Measurements from ENCODE around the gene PARD6B.
"Not testable (repeated sequence)": the region's sequence is repeated elsewhere in the genome, so short reads cannot be mapped to it uniquely, and the experiment has no call there.

Gene PARD6B

GRCh38 chr20:50703651-50704438, 27.5 kb upstream of the PARD6B start:
- not testable (repeated sequence) for DNase-seq

GRCh38 chr20:50704514-50704913, 26.9 kb upstream of the PARD6B start:
- DNase-seq, result no peak

- DNase-seq, result no peak
Measured at GRCh38 chr20:50704971-50705370, 26.4 kb upstream of the PARD6B start.

- no peak for DNase-seq
Measured at GRCh38 chr20:50708845-50709635, 22.3 kb upstream of the PARD6B start.

GRCh38 chr20:50709636-50709973, 21.8 kb upstream of the PARD6B start:
- no peak for DNase-seq

- no peak for DNase-seq
Measured at GRCh38 chr20:50710492-50711063, 20.8 kb upstream of the PARD6B start.

- DNase-seq, result no peak
Measured at GRCh38 chr20:50711113-50711825, 20.1 kb upstream of the PARD6B start.

- no peak for DNase-seq
Measured at GRCh38 chr20:50712771-50713656, 18.4 kb upstream of the PARD6B start.

GRCh38 chr20:50713657-50714101, 17.7 kb upstream of the PARD6B start:
- no peak for DNase-seq

GRCh38 chr20:50714426-50714825, 17.0 kb upstream of the PARD6B start:
- not testable (repeated sequence) for DNase-seq

- DNase-seq, result no peak
Measured at GRCh38 chr20:50715694-50716093, 15.7 kb upstream of the PARD6B start.

GRCh38 chr20:50716518-50716917, 14.9 kb upstream of the PARD6B start:
- DNase-seq, result no peak

- no peak for DNase-seq
Measured at GRCh38 chr20:50717312-50717711, 14.1 kb upstream of the PARD6B start.

- no peak for DNase-seq
Measured at GRCh38 chr20:50717974-50718761, 13.2 kb upstream of the PARD6B start.

- DNase-seq, result no peak
Measured at GRCh38 chr20:50719328-50719727, 12.1 kb upstream of the PARD6B start.

GRCh38 chr20:50720026-50720425, 11.4 kb upstream of the PARD6B start:
- DNase-seq, result no peak

GRCh38 chr20:50720582-50720981, 10.8 kb upstream of the PARD6B start:
- DNase-seq, result no peak

GRCh38 chr20:50721881-50722281, 9.5 kb upstream of the PARD6B start:
- no peak for DNase-seq

- DNase-seq, result no peak
Measured at GRCh38 chr20:50722424-50723155, 8.8 kb upstream of the PARD6B start.

GRCh38 chr20:50723672-50724071, 7.7 kb upstream of the PARD6B start:
- no peak for DNase-seq

Data from SHP77 treated with DMSO at 0.1 percent for 48 hours (cell line).